ENCODE measurements around the gene MIB1.

DNA sequence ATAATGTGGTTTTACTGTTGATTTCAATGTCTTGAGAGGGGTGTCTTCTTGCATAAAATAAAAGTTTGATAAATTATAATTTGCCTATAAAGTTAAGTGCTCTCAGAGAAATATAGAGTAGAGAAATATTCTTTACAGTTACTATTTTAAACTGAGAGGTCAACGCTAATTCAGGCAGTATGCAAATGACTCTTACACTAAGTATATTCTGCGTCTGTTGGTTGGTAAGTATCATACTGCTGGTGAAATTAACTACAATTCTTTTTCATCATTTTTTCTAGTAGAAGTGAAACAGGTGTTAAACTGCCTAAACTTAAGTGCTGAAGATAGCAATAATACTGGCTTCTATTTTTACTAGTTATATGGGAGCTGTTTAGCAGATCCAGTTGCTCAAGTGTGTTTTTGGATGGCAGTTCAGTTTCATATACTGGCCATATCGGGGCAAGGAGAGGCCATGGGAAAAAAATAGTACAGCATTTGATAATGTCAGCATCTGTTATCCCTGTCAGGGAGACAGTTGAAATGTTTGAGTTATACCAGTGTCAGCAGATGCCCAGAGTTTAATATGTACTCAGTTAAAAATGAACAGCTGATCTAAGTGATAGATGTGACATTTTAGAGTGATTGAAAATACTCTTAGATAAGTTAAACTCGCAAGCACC lies 86.2 kb downstream of the MIB1 start:
- TF ChIP-seq POLR2A (IDR thresholded peaks at IDR 0.05) (no peak), POLR2AphosphoS5 (IDR thresholded peaks at IDR 0.05; ENCODE audit: insufficient read depth in 1 of 2, low read depth in 1 of 2) (no peak)
- TF ChIP-seq, protein P1, sequence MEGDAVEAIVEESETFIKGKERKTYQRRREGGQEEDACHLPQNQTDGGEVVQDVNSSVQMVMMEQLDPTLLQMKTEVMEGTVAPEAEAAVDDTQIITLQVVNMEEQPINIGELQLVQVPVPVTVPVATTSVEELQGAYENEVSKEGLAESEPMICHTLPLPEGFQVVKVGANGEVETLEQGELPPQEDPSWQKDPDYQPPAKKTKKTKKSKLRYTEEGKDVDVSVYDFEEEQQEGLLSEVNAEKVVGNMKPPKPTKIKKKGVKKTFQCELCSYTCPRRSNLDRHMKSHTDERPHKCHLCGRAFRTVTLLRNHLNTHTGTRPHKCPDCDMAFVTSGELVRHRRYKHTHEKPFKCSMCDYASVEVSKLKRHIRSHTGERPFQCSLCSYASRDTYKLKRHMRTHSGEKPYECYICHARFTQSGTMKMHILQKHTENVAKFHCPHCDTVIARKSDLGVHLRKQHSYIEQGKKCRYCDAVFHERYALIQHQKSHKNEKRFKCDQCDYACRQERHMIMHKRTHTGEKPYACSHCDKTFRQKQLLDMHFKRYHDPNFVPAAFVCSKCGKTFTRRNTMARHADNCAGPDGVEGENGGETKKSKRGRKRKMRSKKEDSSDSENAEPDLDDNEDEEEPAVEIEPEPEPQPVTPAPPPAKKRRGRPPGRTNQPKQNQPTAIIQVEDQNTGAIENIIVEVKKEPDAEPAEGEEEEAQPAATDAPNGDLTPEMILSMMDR (IDR thresholded peaks at IDR 0.05): no peak

All from vagina (tissue), 2 donors.